Measurements from ENCODE around the gene LPXN.

DNA sequence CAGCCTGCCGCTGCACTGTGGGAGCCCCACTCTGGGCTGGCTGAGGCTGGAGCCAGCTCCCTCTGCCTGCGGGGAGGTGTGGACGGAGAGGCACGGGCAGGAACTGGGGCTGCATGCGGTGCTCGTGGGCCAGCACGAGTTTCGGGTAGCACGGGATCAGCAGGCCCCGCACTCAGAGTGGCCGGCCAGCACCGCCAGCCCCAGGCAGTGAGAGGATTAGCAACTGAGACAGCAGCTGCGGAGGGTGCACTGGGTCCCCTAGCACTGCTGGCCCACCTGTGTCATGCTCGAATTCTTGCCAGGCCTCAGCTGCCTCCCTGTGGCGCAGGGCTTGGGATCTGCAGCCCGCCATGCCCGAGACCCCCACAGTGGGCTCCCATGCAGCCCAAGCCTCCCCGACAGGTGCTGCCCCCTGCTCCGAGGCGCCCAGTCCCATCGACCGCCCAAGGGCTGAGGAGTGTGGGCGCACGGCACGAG lies 43.8 kb downstream of the LPXN start:
- TF ChIP-seq, protein P1, sequence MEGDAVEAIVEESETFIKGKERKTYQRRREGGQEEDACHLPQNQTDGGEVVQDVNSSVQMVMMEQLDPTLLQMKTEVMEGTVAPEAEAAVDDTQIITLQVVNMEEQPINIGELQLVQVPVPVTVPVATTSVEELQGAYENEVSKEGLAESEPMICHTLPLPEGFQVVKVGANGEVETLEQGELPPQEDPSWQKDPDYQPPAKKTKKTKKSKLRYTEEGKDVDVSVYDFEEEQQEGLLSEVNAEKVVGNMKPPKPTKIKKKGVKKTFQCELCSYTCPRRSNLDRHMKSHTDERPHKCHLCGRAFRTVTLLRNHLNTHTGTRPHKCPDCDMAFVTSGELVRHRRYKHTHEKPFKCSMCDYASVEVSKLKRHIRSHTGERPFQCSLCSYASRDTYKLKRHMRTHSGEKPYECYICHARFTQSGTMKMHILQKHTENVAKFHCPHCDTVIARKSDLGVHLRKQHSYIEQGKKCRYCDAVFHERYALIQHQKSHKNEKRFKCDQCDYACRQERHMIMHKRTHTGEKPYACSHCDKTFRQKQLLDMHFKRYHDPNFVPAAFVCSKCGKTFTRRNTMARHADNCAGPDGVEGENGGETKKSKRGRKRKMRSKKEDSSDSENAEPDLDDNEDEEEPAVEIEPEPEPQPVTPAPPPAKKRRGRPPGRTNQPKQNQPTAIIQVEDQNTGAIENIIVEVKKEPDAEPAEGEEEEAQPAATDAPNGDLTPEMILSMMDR (IDR thresholded peaks at IDR 0.05) = no peak
- no peak for TF ChIP-seq ZFX (IDR thresholded peaks at IDR 0.05; ENCODE audit: borderline replicate concordance)

Data from 22Rv1 (cell line).